Smooth muscle cell (in vitro differentiated cells): ENCODE data around the gene EGFL6. TPM values are rescaled to one million over a fixed set of nuclear protein-coding genes. Genes with fewer than 3 reads are reported as not detected.

ENCODE experiments used
- DNase-seq: peaks from one replicate; lab custom pipeline; 2025; ENCODE audit not compliant: unreplicated experiment; lab: John Stamatoyannopoulos, UW
- H2AFZ ChIP-seq: fragments of 200-600 bp; sonication (generic); 2 replicates; pipeline ENCODE4 v1.6.0; 2016; ENCODE audit warnings: antibody characterized with exemption, low read depth, mild to moderate bottlenecking
- H3F3A ChIP-seq: fragments of 200-600 bp; sonication (generic); 2 replicates; pipeline ENCODE4 v1.6.0; 2017; ENCODE audit warnings: antibody characterized with exemption, low read depth
- H3K27ac ChIP-seq: fragments of 200-600 bp; sonication (generic); 2 replicates; pipeline ENCODE4 v1.5.1; 2016; ENCODE audit warnings: low read depth, mild to moderate bottlenecking
- H3K27me3 ChIP-seq: fragments of 200-600 bp; sonication (generic); 2 replicates; pipeline ENCODE4 v1.6.1; 2016; ENCODE audit warnings: low read depth, mild to moderate bottlenecking
- H3K36me3 ChIP-seq: fragments of 200-600 bp; sonication (generic); 2 replicates; pipeline ENCODE4 v1.5.1; 2016; ENCODE audit warnings: low read depth
- H3K4me1 ChIP-seq: fragments of 200-600 bp; sonication (generic); 2 replicates; pipeline ENCODE4 v1.5.1; 2016; ENCODE audit warnings: low read depth
- H3K4me2 ChIP-seq: fragments of 200-600 bp; sonication (generic); 2 replicates; pipeline ENCODE4 v1.6.0; 2016; ENCODE audit warnings: mild to moderate bottlenecking
- H3K4me3 ChIP-seq: fragments of 200-600 bp; sonication (generic); 2 replicates; pipeline ENCODE4 v1.5.1; 2016; ENCODE audit warnings: mild to moderate bottlenecking
- H3K79me2 ChIP-seq: fragments of 200-600 bp; sonication (generic); 2 replicates; pipeline ENCODE4 v1.6.0; 2016; ENCODE audit warnings: low read depth, mild to moderate bottlenecking
- H3K9ac ChIP-seq: fragments of 200-600 bp; sonication (generic); 2 replicates; pipeline ENCODE4 v1.6.0; 2016; ENCODE audit warnings: low read depth
- H3K9me3 ChIP-seq: fragments of 200-600 bp; sonication (generic); replicated peaks from 2 replicates; pipeline ENCODE4 v1.5.1; 2016; ENCODE audit warnings: low read depth
- H4K20me1 ChIP-seq: fragments of 200-600 bp; sonication (generic); 2 replicates; pipeline ENCODE4 v1.6.0; 2016; ENCODE audit warnings: low read depth
- CTCF ChIP-seq: fragments of 200-600 bp; sonication (generic); IDR thresholded peaks from 2 replicates; pipeline ENCODE4 v1.5.1; 2017; ENCODE audit warnings: borderline replicate concordance, mild to moderate bottlenecking, antibody characterized with exemption; ENCODE audit not compliant: insufficient read depth, poor library complexity, severe bottlenecking
- WGBS: methylation state at CpG from one replicate; pipeline ENCODE4 v1.1.7; 2016; ENCODE audit warnings: low lambda C conversion rate; 5-methylcytosine and 5-hydroxymethylcytosine counted together
- polyA plus RNA-seq: library from polyadenylated mRNA; unstranded; fragments of >200 nt; fragmentation: Nextera tagmentation; extraction: Ambion mirVana; gene quantifications from 2 replicates; pipeline ENCODE4 v1.2.1, GENCODE V29; 2016
- total RNA-seq: library from RNA; depleted of rRNA; stranded (reverse); fragments of >200 nt; gene quantifications from 2 replicates; pipeline ENCODE4 v1.2.3, GENCODE V29; 2014

Gene EGFL6
- total and polyA plus RNA-seq, 2 experiments from 2014 or later: 213 to 350 TPM

- Histone ChIP-seq H3K27me3 (no peaks in the 10 kb centered on the region), H3K9ac (no peak overlapping the region), H3K4me3 (no peak overlapping the region), H3K36me3 (no peaks in the 10 kb centered on the region), H2AFZ (no peak overlapping the region), H3K4me1 (no peaks in the 10 kb centered on the region), H3K27ac (peak overlapping the region; percentile 84), H3F3A (no peaks in the 10 kb centered on the region), H3K4me2 (no peak overlapping the region), H3K79me2 (no peaks in the 10 kb centered on the region), H4K20me1 (no peaks in the 10 kb centered on the region), H3K9me3 (no peaks in the 10 kb centered on the region)
- DNase-seq: no peak
- WGBS: 41% methylated on average over 3 of the region's 3 CpGs
- no peak for TF ChIP-seq CTCF
These were observed 81.7 kb downstream of the EGFL6 start for GRCh38 chrX:13651150-13651549.

GRCh38 chrX:13652287-13652793 is 82.9 kb downstream of the EGFL6 start:
- Histone ChIP-seq H3K4me2 (peak overlapping the region; percentile 73), H3F3A (no peaks in the 10 kb centered on the region), H3K4me1 (no peaks in the 10 kb centered on the region), H4K20me1 (no peaks in the 10 kb centered on the region), H3K79me2 (no peaks in the 10 kb centered on the region), H3K9ac (peak overlapping the region; percentile 67), H3K27ac (peak overlapping the region; percentile 84), H3K9me3 (no peaks in the 10 kb centered on the region), H3K4me3 (peak overlapping the region; percentile 47), H3K27me3 (no peaks in the 10 kb centered on the region), H2AFZ (no peak overlapping the region), H3K36me3 (no peaks in the 10 kb centered on the region)
- no peak for DNase-seq
- WGBS: 34% methylated on average over 7 of the region's 7 CpGs
- no peak for TF ChIP-seq CTCF

GRCh38 chrX:13652850-13653693 is 83.7 kb downstream of the EGFL6 start, which contains the start of gene TCEANC:
TSS of gene TCEANC (plus strand) at chrX:13653141. CDS start at chrX:13662509, 9,368 bp downstream.
- WGBS: 41% methylated on average over 54 of the region's 54 CpGs
- H3K4me3 ChIP-seq: peak within 1 kb of the TSS; percentile 47
- H3F3A ChIP-seq: no peaks in the 10 kb centered on the region
- H3K9me3 ChIP-seq: no peaks in the 10 kb centered on the region
- peak within 1 kb of the TSS; percentile 67 for H3K9ac ChIP-seq
- no peaks in the 10 kb centered on the region for H3K27me3 ChIP-seq
- peak; percentile 68 for DNase-seq
- H3K27ac ChIP-seq: peak within 1 kb of the TSS; percentile 84
- peak within 1 kb of the TSS; percentile 81 for H3K4me2 ChIP-seq
- no peaks in the 10 kb centered on the region for H3K79me2 ChIP-seq
- peak within 1 kb of the TSS; percentile 11 for H2AFZ ChIP-seq
- no peaks in the 10 kb centered on the region for H4K20me1 ChIP-seq
- no peak for TF ChIP-seq CTCF
- no peaks in the 10 kb centered on the region for H3K36me3 ChIP-seq
- no peaks in the 10 kb centered on the region for H3K4me1 ChIP-seq
